ENCODE results near the gene ASXL3.

- no peak for TF ChIP-seq POU2F2 (IDR thresholded peaks at IDR 0.05; ENCODE audit: borderline replicate concordance, low read depth, low read length)
- no peak for TF ChIP-seq CTCF (IDR thresholded peaks at IDR 0.05 in 2 of 3, conservative IDR thresholded peaks at IDR 0.05 in 1 of 3; ENCODE audit: control insufficient read depth in 2 of 3, extremely low read depth in 1 of 3, insufficient read depth in 1 of 3, low read depth in 3 of 3, low read length in 3 of 3)
- no peak for TF ChIP-seq EZH2 (IDR thresholded peaks at IDR 0.05; ENCODE audit: borderline replicate concordance, control insufficient read depth, low read depth, low read length)
- no peak for TF ChIP-seq SIN3A (IDR thresholded peaks at IDR 0.05; ENCODE audit: low read depth, low read length)
- TF ChIP-seq STAT1 (conservative IDR thresholded peaks at IDR 0.05) = no peak
- no peak for TF ChIP-seq MTA3 (IDR thresholded peaks at IDR 0.05; ENCODE audit: borderline replicate concordance, low read length)
- no peak for TF ChIP-seq POLR2A (IDR thresholded peaks at IDR 0.05; ENCODE audit: low read depth, low read length)
Measured at GRCh38 chr18:33682436-33682835, 104.4 kb downstream of the ASXL3 start.

All from GM12878 (cell line).